SK-N-MC (cell line): ENCODE results near the gene BIRC2.
"Not testable (repeated sequence)": the region's sequence is repeated elsewhere in the genome, so short reads cannot be mapped to it uniquely, and the experiment has no call there.

Source experiments
- DNase-seq: peaks from one replicate; pipeline ENCODE4 v3.0.0-alpha.2; 2011; ENCODE audit warnings: low read depth, low spot score
- H3K27ac ChIP-seq: fragments of 200-600 bp; sonication (generic); 2 replicates; pipeline ENCODE4 v1.5.1; 2016; ENCODE audit warnings: mixed run types
- H3K36me3 ChIP-seq: fragments of 200-600 bp; sonication (generic); 2 replicates; pipeline ENCODE4 v1.6.1; 2017; ENCODE audit warnings: antibody characterized with exemption, low read length, mixed read lengths; ENCODE audit not compliant: insufficient read depth
- H3K4me3 ChIP-seq: fragments of 200-600 bp; sonication (generic); 2 replicates; pipeline ENCODE4 v1.5.1; 2016
- H3K9ac ChIP-seq: fragments of 200-600 bp; sonication (generic); 2 replicates; pipeline ENCODE4 v1.8.0; 2017; ENCODE audit warnings: mixed run types, mixed read lengths; ENCODE audit not compliant: insufficient read length
- H3K9me3 ChIP-seq: fragments of 200-600 bp; sonication (generic); 2 replicates; pipeline ENCODE4 v1.6.1; 2017; ENCODE audit warnings: low read depth, mild to moderate bottlenecking, antibody characterized with exemption, low read length, moderate library complexity, mixed read lengths
- EZH2 ChIP-seq: fragments of 200-600 bp; sonication (generic); IDR thresholded peaks from one replicate; pipeline ENCODE4 v1.6.1; 2017; ENCODE audit warnings: antibody characterized with exemption
- FOXP2 ChIP-seq: optimal IDR thresholded peaks from 2 replicates; pipeline ENCODE3; 2011; ENCODE audit warnings: mild to moderate bottlenecking, moderate library complexity; ENCODE audit not compliant: insufficient read depth; ENCODE audit errors: extremely low read length, control extremely low read depth
- POLR2AphosphoS5 ChIP-seq: IDR thresholded peaks from 2 replicates; pipeline ENCODE4 v1.6.1; 2012; ENCODE audit warnings: mild to moderate bottlenecking, low read depth, low read length, borderline replicate concordance

BIRC2 gene

DNA sequence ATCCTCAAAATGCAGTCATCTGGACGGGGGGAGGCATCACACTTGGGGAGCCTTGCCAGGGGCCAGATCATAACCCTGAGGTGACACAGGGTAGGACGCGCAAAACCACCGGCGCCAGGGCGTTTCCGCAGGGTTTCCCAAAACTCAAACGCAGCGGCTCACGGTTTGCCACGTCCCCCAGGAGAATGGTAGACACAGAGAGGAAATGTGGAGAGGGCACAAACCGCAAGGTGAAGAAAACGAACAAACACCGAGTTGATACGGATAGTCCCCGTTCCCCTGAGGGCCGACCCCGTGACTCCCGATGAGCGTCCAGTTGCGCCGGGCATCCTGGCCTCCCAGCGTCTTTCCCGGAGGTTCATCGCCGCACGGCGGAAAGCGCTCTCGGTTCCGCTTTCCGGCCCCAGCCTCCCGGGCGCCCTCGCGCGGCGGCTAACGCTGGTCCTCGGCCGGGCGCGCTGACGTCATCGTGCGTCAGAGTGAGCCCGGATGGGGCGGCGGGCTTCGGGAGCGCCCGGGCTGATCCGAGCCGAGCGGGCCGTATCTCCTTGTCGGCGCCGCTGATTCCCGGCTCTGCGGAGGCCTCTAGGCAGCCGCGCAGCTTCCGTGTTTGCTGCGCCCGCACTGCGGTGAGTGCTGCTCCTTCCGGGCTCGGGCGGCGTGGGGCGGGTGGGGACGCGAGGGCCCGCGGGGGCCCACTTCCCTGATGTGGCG is at the start of gene BIRC2:
BIRC2 (plus strand) TSS at position 467 of the 714 bp plus-strand sequence. CDS start 2,641 bp downstream, outside the sequence.
- DNase-seq = no peak
- Histone ChIP-seq H3K27ac (peak within 1 kb of the TSS; percentile 88), H3K9ac (peak within 1 kb of the TSS; percentile 95), H3K9me3 (no peaks in the 10 kb centered on the region), H3K36me3 (no peaks in the 10 kb centered on the region), H3K4me3 (peak within 1 kb of the TSS; percentile 98)
- TF ChIP-seq POLR2AphosphoS5 = peak; percentile 79
- no peak for TF ChIP-seq EZH2
- TF ChIP-seq FOXP2 = no peak

DNA sequence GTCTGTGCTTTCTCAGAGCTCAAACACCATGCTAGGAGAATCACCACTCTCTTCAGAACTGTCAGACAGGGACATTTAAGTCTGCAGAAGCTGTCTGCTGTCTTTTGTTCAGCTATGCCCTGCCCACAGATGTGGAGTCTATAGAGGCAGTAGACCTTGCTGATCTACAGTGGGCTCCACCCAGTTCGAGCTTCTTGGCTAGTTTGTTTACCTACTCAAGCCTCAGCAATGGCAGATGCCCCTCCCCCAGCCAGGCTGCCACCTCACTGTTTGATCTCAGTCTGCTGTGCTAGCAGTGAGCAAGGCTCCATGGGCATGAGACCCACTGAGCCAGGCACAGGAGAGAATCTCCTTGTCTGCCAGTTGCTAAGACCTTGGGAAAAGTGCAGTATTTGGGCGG is 46.2 kb upstream of the BIRC2 start:
- H3K36me3 ChIP-seq, H3K4me3 ChIP-seq, H3K9me3 ChIP-seq, H3K9ac ChIP-seq, H3K27ac ChIP-seq, DNase-seq: not testable (repeated sequence)

DNA sequence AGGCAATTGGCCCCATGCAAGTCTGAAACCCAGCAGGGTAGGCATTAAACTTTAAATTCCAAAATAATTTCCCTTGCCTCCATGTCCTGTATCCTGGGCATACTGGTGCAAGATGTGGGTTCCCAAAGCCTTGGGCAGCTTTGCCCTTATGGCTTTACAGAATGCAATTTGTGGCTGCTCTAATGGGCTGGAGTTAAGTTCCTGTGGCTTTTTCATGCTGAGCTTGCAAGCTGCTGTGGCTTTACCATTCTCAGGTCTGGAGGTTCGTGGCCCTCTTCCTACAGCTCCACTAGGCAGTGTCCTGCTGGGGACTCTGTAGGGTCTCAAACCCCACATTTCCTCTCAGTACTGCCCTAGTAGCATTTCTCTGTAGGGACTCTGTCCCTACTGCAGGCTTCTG is 44.8 kb upstream of the BIRC2 start:
- no peaks in the 10 kb centered on the region for H3K36me3 ChIP-seq
- no peaks in the 10 kb centered on the region for H3K9me3 ChIP-seq
- DNase-seq = no peak
- no peak overlapping the region for H3K27ac ChIP-seq
- H3K4me3 ChIP-seq = no peak overlapping the region
- H3K9ac ChIP-seq = no peak overlapping the region
- TF ChIP-seq POLR2AphosphoS5 (no peak), FOXP2 (no peak), EZH2 (no peak)

DNA sequence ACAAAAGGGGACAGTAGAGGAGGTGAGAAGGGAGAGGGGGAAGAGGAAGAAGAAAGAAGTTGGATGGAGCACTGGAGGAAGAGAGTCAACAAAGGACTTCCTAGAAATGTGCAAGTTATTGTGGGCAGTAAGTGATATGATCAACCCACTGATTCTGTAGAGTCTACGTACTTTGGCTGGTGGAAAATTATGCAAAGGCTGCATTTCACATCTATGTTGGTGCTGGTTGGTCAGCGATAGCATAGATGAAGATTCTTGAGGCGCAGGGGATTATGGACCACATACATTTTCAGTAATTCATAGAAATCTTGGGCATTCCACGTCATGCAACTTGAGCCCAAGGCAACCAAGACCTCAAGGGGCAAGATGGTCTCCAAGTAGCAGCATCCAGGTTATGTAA is 42.3 kb upstream of the BIRC2 start:
- Histone ChIP-seq H3K4me3 (no peak overlapping the region), H3K36me3 (no peaks in the 10 kb centered on the region), H3K9ac (no peak overlapping the region), H3K9me3 (no peaks in the 10 kb centered on the region), H3K27ac (no peak overlapping the region)
- TF ChIP-seq FOXP2 (no peak), EZH2 (no peak), POLR2AphosphoS5 (no peak)
- no peak for DNase-seq

DNA sequence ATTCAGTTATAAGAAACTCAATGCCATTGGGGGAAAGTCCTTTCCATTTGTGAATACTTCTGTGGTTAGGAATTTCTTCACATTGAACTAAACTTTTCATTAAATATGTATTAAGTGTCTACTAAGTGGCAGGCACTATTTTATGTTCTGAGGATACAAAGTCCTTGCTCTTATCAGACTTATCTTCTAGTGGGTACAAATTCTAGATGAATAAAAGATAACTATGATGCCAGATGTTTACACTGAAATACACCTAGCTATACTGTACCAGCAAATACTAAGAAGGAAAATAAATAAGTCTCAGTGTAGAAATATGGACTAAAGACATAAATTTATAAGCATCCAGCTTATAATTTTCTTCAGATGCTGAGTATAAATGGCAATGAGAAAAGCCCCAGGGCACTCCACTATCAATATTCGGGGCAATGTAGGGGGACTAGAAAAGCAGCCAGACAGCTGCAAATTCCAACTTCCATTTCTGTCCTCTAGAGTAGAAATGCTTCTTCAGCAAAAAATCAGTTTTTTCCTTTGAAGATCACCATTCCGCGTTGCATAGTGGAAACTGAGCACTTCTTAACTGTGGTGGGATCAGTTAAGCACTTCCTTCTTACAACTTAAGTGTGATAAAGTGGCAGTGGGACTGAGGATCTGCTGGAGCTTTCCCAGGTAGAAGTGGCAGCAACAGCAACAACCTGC is 41.5 kb upstream of the BIRC2 start:
- peak; percentile 41 for TF ChIP-seq FOXP2
- TF ChIP-seq EZH2 = no peak
- no peak for DNase-seq

DNA sequence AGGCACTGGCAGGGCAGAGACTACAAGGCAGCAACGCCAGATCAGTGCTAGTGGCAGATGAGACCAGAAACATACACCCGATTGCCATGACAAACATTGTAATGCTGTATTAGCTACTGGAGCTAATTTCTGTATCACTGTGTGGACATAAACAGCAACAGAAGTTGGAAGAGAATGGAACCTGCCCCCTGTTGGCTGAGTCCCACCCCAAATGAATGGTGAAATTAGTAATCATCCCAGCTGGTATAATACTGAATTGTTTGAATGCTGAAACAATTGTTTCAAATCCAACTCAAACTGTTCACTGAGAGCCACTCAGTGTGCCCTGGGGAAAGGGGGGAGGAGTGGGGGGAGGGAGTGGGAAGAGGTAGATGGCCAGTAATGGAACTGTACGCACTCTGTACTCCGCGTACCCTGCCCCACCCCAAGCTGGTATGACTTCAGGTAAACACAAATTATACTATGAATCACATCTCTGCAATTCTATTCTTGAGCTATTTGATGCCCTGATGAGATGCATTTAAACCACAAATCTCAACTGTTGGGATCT is 40.9 kb upstream of the BIRC2 start:
- no peaks in the 10 kb centered on the region for H3K36me3 ChIP-seq
- H3K9ac ChIP-seq = no peak overlapping the region
- DNase-seq = no peak
- peak overlapping the region; percentile 58 for H3K27ac ChIP-seq
- TF ChIP-seq EZH2 (no peak), POLR2AphosphoS5 (no peak), FOXP2 (no peak)
- H3K9me3 ChIP-seq = no peaks in the 10 kb centered on the region
- peak overlapping the region; percentile 59 for H3K4me3 ChIP-seq

More for the DNA sequence above, 41.5 kb upstream of the BIRC2 start:
- Histone ChIP-seq H3K4me3 (peak overlapping the region; percentile 59), H3K27ac (peak overlapping the region; percentile 58; the same call in 1 of the 2 replicates), H3K36me3 (no peaks in the 10 kb centered on the region), H3K9ac (no peak overlapping the region), H3K9me3 (no peaks in the 10 kb centered on the region)

DNA sequence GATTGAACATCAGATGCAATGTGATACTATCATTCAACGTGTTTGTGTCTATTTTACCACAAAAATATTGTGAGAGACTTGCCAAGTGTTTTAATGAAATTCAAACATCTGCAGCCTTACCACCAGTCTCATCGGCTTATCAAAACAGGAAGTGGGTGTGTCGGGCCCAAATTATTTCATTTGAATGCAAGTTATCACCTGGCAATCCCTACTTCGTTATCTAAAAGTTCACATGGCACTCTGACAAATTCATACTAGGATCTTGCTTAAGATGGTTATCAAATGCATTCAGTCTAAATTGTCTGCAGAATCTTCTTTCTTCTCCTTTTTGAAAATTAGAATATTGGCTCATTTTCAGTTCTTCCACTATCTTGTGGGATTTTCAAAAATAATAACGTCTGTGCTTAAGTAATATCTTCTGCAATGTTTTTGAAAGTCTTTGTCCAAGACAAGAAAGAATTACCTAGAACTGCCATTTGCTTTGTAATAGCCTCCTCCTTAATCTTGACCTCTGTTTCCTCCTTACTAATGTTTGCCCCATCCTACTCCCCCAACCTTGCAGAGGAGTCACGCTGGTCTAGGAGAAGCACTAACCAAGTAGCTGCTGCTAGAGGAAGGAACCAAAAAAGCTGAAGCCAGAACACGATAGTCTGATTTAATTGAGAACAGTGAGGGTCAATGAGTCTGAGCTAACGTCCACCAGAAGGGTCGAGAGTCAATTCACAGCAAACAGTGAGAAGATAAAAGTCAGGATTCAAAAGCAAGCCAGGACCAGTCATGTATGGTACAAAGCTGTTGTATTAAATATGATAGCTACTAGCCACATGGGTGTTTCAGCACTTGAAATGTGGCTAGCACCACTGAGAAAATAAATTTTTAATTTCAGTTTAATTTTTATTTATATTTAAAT is 39.9 kb upstream of the BIRC2 start:
- TF ChIP-seq EZH2 = no peak
- TF ChIP-seq POLR2AphosphoS5 = no peak
- TF ChIP-seq FOXP2 = no peak
- H3K27ac ChIP-seq = no peak overlapping the region
- DNase-seq = no peak
- H3K9me3 ChIP-seq = no peaks in the 10 kb centered on the region
- H3K4me3 ChIP-seq = peak overlapping the region; percentile 38
- no peaks in the 10 kb centered on the region for H3K36me3 ChIP-seq
- H3K9ac ChIP-seq = no peak overlapping the region

DNA sequence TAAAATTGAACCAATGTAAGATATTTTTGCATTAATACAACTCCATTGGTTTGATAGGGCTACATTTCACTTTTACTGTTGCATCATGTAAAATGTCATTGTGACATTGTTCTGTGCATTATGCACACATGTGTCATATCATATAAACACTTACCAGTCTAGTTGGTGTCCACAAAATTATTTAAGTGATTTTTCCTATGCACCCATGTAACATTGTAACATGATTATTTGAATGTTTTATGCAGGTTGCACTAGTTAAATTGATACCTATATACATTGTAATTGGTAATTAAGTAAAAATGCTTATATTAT is 39.3 kb upstream of the BIRC2 start:
- Histone ChIP-seq H3K9me3 (no peaks in the 10 kb centered on the region), H3K4me3 (no peak overlapping the region), H3K27ac (no peak overlapping the region), H3K9ac (no peak overlapping the region), H3K36me3 (no peaks in the 10 kb centered on the region)
- no peak for TF ChIP-seq POLR2AphosphoS5
- no peak for TF ChIP-seq FOXP2
- no peak for TF ChIP-seq EZH2
- no peak for DNase-seq
